ENCODE data around the gene CDH13.

Gene CDH13

GRCh38 chr16:83579436-83579835, 952.7 kb downstream of the CDH13 start:
- DNase-seq (ENCODE audit: low read depth), result no peak

DNA sequence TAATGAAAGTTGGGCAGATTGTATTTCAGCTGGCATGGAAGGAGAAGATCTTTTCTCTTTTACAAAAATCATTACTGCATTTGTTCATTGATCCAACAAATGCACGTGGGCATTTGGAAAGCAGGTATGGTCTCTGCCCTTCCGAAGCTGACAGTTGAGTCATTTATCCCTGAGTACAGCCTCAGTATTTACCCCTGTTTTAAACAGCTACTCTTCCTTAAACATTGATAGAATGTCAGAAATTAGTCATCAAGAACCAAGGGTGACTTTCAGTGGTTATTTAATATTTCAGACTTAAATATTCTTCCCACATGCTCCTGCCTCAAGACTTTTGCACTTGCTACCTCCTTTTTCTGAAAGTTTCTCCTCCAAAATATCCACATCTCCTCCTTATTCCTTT, 954.3 kb downstream of the CDH13 start:
- no peak for DNase-seq (ENCODE audit: low read depth)

DNA sequence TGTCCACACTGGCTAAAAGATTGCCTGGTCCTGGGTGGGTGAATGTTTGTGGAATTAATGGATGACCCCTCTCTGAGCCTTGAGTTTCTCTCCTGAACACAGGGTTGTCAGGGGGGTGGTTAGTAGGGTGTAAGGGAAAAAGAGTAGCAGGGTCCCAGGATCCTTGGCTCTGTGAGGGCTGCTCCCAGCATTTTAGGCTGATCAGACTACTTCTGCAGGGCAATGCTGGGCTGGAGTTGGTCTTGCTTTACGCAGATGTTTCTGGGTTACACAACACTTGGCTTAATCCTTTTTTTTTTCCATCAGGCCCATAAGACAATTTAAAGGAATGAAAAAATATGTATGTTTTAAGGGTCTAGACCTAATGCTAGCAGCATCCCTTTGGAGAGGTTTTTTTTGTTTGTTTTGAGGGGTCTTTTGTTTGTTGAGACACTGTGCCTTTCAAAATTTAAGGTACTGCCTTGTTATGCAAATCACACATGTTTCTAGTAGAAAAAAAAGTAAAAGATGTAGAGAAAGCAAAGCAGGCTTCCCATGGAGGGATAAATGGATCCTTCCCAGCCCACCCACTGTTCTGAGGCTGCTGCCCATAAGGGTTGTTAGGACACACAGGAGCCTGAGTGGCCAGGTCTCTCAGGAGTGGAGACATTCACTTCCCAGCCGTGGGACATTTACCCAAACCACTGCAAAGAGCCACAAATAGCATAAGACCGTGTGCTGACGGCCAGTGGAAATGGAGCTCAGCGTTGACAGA, 955.4 kb downstream of the CDH13 start:
- DNase-seq (ENCODE audit: low read depth), result no peak

- DNase-seq (ENCODE audit: low read depth), result no peak
Measured at GRCh38 chr16:83586036-83586435, 959.3 kb downstream of the CDH13 start.

- DNase-seq (ENCODE audit: low read depth), result no peak
Measured at GRCh38 chr16:83586461-83587200, 959.9 kb downstream of the CDH13 start.

- no peak for DNase-seq (ENCODE audit: low read depth)
Measured at GRCh38 chr16:83587201-83587600, 960.4 kb downstream of the CDH13 start.

DNA sequence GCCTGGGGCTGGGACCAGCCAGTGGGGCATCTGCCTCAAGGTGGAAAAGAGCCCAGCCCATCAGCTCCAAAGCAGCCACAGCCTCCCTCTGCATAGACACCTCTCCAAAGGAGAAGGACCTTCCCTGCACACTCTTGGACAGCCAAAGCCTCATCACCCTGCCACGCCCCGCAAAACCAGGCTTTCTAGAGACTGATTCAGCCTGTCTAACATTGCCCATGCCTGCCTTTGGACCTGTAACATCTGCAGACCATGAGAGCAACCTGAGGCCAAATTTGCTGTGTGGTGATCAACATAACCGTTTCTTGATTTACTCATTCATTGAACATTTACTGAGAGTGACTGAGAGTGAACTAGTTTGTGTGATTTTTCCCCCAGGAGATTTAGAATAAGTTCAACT, 961.3 kb downstream of the CDH13 start:
- DNase-seq (ENCODE audit: low read depth), result no peak

- DNase-seq (ENCODE audit: low read depth), result no peak
Measured at GRCh38 chr16:83589576-83589975, 962.8 kb downstream of the CDH13 start.

DNA sequence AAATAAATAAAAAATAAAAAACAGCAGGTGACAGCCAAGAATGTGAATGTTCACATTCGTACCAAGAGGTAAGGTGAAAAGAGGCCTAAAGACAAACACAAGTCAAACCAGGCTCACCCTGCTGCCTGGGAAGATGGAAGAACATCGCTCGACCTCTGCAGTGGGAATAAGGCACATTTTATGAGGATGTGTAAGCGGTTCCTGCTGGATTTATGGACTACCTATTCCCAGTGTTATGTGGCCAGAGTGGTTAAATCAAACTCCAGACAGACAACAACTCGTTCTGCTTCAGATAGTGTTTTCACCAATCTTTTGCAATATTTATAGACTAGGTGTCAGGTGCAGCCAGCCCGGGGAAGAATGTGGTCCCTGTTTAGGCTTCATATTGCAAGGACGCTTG, 966.0 kb downstream of the CDH13 start:
- DNase-seq (ENCODE audit: low read depth), result no peak

- no peak for DNase-seq (ENCODE audit: low read depth)
Measured at GRCh38 chr16:83599789-83600462, 973.2 kb downstream of the CDH13 start.

GRCh38 chr16:83602761-83603722, 976.3 kb downstream of the CDH13 start:
- DNase-seq (ENCODE audit: low read depth), result no peak

- DNase-seq (ENCODE audit: low read depth), result no peak
Measured at GRCh38 chr16:83603723-83604570, 977.2 kb downstream of the CDH13 start.

DNA sequence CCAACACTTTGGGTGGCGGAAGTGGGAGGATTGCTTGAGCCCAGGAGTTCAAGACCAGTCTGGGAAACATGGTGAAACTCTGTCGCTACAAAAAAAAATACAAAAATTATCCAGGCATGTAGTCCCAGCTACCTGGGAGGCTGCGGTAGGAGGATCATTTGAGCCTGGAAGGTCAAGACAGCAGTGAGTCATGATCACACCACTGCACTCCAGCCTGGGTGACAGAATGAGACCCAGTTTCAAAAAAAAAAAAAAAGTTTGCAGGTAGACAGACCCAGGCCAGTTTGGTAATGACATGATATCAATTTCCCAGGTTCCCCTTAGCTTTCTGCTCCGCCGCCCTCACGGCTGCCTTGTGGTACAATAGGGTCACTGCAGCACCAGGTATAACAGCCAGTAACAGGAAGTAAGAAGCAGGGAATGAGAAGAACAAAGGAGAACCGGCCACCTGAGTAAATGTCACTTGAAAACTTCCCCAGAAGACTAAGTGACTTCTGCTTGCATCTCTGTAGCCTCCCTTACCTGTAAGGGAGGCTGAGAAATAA, 979.8 kb downstream of the CDH13 start:
- no peak for DNase-seq (ENCODE audit: low read depth)

- no peak for DNase-seq (ENCODE audit: low read depth)
Measured at GRCh38 chr16:83609178-83609577, 982.4 kb downstream of the CDH13 start.

GRCh38 chr16:83615141-83615952, 988.6 kb downstream of the CDH13 start:
- DNase-seq (ENCODE audit: low read depth), result no peak

DNA sequence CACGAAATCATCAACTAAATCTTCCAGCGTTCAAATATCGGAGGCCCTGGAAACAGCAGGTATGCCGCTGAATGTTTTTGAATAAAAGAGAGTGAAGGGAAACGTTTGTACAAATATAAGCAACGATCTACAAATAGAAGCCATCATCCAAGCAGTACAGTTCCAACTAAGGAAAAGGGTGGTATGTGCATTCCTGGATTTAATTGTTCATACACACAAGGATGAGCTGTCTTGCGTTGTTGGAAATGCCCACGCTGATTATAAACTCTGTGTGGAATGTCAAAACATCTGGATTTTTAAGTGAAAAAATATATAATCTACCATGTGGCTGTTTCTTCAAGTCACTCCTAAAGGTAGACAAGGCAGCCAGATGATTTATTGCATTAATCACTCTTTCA, 989.2 kb downstream of the CDH13 start:
- no peak for DNase-seq (ENCODE audit: low read depth)

DNA sequence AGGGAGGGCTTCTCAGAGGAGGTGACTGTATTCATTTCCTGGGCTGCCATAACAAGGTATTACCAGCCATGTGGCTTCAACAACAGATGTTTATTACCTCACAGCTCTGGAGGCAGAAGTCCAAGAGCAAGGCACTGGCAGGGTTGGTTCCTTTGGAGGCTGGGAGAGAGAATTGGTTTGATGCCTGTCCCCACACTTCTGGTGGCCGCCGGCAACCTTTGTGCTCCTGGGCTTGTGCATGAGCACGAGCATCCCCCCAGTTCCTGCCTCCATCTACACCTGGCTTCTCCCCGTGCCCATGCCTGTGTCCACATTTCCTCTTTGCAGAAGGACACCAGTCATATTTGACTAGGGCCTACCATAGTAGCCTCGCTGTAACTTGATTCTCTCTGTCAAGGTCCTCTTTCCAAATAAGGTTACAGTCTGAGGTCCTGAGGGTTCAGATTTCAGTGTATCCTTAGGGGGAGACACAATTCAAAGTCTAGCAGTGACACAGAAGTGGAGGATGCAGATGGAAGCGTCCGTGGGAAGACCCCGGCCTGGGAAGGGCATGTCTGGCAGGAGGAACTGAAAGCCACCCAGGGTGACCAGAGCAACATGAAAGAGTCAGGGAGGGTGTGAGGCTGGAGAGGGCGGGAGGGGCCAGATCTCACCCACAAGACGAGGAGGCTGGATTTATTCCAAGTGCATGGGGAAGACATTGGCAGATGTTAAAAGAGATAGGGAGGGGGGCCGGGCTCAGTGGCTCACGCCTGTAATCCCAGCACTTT, 992.8 kb downstream of the CDH13 start:
- no peak for DNase-seq (ENCODE audit: low read depth)

- no peak for DNase-seq (ENCODE audit: low read depth)
Measured at GRCh38 chr16:83622010-83622409, 995.2 kb downstream of the CDH13 start.
